GM18505 (cell line): ENCODE measurements around the gene TOP3B.

ENCODE experiments used
- ATAC-seq: cut with Tn5 transposase; IDR thresholded peaks from one replicate; pipeline ENCODE4 v1.9.1; 2021; ENCODE audit not compliant: unreplicated experiment
- POLR2A ChIP-seq: IDR thresholded peaks from 4 replicates; pipeline ENCODE4 v1.6.1; 2011; ENCODE audit warnings: borderline replicate concordance; ENCODE audit not compliant: insufficient read depth, insufficient read length; ENCODE audit errors: extremely low read depth

Gene TOP3B

DNA sequence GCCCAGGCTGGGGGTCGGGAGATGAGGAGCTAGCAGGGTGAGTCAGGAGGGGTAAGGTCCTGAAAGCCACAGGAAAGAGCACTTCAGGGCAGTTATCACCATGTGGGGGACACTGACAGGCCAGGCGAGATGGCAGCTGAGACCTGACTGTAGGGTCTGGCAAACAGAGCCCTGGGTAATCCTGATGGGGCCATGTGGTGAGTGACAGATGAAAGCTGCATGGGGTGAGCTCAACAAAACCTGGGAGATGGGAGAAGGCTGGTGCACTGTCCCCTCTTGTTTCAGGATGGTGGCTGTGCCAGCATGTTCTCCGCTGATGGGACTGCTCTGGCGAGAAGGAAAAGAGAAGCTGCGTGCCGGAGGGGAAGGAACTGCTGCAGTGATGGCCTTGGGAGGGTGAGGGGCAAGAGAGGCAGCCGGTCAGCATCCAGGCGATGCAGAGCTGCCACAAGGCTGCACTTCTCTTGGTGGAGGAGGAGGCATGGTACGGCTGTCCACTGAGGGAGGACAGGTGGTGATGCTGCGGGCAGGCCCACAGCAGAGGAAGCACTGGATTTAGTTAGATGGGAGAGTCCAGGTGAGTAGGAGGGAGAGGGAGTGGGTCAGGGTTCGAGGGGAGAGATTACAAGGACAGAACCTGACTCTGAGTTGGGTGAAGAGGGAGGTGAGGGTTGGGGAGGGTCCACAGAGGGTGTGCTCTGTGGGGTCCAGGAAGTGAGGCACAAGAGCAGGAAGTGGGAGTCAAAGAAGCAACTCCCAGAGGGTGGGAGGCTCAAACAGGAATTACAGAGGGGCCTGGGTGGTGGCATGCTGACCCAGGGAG, 3.8 kb downstream of the TOP3B start:
- no peak for TF ChIP-seq POLR2A
- no peak for ATAC-seq

DNA sequence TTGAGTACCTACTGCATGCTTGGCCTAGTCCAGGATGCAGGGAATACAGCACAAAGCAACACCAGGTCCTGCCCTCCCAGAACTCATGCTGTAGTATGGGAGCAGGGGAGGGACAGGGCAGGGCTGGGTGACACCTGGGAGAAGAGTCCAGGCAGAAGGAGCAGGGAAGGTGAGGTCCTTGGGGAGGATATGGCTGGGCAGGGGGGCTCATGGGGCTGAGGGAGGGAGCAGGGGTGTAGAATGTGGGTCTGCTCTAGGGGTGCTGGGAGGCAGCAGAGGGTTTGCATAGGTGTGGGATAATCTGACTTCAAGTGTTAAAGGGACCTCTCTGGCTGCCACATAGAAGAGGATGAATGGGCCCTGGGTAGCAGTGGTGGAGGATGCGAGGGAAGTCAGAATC, 4.8 kb downstream of the TOP3B start:
- ATAC-seq = no peak
- no peak for TF ChIP-seq POLR2A

DNA sequence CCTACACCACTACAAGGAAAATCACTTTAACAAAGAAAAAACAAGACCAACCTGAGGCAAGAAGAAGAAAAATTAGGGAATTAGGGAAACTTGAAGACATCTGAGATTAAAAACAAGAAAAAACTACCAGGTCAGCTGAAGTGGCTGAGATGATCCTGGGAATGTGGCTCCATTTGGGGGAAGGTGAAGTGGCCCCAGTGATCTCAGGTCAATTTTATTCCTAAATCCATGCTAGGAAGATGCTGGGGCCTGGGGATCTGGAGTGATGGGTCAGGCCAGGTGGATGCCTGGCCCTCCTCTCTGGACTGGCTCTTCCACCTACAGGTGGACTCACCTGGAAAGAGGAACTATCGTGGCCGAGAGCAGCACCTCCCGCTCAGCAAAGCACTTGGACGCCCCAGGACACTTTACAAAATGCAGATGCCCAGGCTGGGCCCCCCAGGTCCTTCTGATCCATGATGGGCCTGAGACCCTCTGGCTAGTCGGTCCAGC, 6.7 kb downstream of the TOP3B start:
- ATAC-seq = no peak
- no peak for TF ChIP-seq POLR2A

DNA sequence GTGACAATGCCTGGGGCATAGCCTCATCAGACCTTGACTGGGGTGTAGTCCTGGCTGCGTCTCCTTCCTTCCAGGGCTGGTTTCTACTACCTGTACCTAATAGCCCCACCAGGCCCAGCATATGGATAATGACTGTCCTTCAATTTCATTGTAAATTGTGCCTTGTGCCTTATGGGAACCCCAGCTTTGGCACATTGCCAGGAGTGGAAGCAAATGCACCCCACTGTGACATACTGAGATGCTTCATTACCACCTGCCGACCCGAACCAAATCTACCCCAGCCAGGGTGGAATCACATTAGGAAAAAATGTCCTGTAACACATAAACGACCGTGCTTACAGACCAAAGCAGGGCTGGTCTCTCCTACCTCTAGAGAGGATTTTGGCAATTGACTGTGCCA, 7.3 kb downstream of the TOP3B start:
- ATAC-seq = no peak
- no peak for TF ChIP-seq POLR2A

DNA sequence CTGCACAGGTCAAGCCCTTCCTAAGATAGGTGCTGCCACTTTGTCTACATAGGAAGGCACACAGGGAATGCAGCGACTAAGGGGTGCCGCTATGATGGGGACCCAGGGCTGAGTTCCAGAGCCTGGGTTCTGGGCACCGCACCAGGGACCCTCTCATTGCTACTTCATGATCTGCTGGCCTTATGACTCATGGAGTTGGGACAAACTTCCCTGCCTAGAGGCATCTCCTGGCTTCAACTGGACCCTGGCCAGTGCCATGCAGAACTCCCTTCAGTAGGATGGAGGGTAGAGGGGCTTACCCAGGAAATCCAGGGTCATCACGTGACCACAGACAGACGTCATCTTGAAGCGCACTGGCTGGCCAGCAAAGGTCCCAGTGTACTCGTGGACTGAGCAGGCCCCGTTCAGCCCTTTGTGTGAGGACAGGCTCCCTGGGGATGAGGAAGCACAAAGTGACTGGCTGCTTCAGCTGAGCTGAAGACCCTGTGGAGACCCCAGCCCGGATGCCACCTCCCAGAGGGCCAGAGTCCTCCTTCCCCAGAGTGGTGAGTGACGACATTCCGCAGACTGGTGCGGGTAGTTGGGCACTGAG, 8.4 kb downstream of the TOP3B start:
- no peak for ATAC-seq

DNA sequence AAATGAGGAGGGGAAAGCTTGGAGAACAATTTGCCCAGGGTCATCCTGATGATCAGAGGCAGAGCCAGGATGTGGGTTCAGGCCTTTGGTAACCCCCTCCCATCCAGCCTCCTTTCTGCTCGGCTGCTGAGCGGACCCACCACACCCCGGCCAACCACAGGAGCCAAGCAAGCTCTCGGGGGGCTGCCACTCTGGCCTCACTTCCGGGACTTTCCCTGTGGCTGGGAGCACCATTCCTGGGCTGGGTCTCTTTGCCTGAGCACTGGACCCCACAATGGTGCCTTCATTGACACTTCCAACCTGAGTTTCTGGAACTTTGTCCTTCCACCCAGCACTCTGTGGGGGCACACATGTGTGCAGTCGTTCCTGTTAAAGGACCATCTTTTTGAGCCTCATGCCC, 9.8 kb downstream of the TOP3B start:
- no peak for TF ChIP-seq POLR2A
- no peak for ATAC-seq

More for the DNA sequence above, 8.4 kb downstream of the TOP3B start:
- TF ChIP-seq POLR2A = no peak

DNA sequence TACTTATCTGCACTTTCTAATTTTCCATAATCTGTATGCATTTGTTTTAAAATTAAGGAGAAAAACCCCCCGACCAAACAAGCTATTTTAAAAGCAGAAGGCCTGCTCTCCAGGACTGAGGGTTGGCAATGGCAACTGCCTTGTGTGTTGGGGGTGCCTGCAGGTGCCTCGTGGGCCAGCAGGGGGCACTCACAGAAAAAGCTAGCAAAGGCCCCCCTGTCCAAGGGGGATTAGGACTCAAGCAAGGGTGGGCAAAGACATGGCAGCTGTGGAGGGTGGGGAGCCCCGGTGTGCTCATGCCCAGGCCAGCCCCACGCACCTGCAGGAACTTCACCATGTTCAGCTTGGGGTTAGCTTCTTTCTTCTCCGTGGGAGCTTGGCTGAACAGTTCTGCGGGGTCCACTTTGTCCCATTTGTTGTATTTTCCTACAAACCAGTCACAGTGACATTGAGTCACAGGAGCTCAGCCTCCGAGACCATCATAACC, 10.3 kb downstream of the TOP3B start:
- ATAC-seq = no peak
- no peak for TF ChIP-seq POLR2A

DNA sequence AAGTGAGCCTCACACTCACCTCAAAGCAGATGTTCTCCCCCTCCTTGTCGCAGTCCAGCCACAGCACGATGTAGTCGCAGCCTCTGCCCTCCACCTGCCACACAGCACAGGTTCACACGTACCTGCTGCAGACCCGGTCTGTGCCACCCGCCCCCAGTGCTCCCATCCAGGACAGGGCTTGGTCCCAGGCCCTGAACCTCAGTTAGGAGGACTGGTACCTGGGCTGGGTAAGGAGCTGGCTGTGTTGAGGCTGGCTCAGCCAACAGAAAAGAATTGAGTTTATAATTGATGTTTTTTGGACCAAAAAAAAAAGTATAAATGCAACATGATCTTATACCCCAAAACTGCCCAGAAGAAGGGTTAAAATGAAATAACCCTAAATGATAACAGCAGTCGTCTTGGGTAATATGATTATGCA, 10.7 kb downstream of the TOP3B start:
- TF ChIP-seq POLR2A = no peak

DNA sequence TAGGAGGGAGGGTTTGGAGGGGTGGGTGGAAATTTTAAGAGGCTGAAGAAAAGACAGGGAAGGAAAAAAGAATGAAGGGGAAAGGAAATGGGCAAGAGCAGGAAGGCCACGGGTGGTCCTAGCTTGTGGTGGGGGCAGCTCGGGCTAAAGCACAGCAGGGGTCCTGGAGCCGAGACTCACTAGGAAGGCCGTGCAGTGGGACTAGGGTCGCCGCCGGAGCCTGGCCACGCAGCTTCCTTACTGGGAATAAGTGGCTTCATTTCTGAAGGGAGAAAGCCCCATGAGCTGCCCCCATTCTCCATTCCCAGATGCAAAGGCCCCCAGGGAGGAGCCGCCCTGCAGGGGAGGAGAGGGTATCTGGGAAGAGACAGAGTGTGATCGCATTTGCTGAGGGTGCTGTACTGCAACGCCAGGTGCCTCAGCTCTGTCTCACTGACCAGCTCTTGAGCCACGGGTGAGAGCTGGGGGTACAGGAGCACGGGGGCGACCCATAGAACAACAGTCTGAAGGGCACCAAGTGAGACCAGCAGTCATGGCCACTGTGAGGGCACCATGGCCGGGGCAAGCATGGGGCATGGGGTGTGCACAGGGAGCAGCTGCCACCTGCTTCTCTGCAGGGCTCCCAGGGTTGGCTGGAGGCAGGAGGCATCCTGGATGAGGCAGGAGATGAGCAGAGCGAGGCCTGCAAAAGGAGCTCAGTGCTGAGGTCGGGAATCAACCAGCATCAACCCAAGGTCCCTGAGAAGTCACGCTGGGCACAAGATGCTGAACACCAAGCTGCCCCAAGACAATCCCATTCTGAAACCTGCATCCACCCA, 11.6 kb downstream of the TOP3B start:
- no peak for TF ChIP-seq POLR2A
- ATAC-seq = no peak

More for the DNA sequence above, 10.7 kb downstream of the TOP3B start:
- ATAC-seq = no peak

DNA sequence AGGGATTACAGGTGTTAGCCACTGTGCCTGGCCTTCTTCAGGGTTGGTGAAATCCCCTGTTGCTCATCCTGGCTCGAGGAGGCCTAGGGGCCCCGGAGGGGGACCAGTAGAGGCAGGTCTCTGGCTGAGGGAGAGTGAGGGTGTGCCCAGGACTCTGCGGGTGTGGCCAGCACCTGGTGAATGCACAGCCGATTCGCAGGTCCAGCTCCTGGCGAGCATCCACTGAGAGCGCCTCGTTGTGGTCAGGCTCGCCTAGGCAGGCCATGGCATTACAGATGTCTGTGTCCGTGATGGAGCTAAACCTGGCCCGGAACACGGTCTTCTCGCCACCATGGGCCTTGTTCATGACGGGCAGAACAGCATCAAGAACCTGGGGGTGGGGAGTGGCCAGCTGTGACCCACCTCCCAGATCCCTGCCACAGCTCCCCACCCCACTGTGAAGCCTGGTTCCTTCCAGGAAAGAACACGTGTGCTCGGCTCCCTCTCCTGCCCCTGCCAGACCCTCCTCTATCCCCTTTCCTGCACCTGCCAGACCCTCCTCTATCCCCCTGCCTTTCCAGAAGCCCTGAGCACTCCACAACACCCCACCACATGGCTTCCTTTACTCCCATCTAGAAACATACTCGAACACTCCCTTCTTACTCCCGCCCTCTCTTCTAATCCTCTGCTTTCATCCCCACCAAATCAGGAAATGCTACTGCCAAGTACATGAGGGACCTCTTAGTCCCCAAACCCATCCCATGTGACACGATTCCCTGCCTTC, 12.4 kb downstream of the TOP3B start:
- no peak for ATAC-seq
- no peak for TF ChIP-seq POLR2A

DNA sequence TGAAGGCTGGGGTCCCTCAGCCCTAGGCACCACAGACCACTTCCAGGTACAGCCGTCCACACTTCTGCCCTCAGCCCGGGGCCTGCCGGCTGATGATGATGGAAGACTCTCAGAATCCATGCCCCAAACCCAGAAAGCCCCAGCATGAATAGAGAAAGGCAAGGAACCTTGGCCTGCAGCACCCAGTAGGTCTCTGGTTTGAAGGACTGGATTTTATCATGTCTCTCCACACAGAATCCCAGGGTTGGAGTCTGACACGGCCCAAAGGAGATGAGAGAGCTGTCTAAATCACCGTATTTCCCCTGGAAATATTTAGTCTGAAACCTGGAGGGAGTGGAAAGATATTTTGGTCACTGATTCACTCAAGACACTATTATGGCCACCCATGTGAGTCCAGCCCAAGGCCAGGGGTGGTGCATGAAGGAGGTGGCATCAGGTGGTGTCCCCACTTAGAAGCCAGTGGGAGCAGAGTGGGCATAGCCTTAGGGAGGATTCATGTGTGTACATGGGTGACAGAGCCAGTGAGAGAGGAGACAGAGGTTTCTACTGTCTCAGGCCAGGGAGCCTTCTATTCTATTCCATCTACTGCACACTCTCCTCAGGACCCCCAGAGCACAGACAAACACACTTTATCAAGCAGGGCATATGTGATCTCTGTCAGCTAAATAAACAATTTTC, 14.0 kb downstream of the TOP3B start:
- TF ChIP-seq POLR2A = no peak
- ATAC-seq = no peak

DNA sequence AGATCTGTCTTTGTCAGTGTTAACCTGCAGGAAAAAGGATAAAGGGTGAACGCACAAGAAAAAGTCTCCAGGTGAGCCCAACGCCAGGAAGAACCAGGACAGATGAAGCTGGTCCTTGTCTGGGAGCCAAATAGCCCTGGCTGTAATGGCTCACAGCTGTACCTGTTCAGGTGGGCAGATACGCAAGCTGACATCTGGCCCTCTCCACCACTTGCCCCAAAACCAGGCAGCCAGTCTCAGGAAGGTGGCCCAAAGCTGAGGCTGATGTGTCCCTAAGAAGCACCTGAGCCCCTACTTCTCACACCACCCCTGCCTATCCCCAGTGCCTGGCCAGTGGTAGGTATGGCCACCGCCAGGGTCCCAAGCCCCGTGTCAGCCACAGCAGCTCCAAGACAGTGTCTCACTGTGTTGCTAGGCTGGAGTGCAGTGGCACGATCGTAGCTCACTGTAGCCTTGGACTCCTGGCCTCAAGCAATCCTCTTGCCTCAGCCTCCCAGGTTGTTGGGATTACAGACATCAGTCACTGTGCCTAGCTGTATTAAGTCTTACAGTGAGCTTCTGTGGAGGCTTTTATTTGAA, 14.8 kb downstream of the TOP3B start:
- ATAC-seq = no peak
- TF ChIP-seq POLR2A = no peak
